GM19372 (cell line): ENCODE results near the gene NR4A2.

Experiments
- ATAC-seq: cut with Tn5 transposase; IDR thresholded peaks from one replicate; pipeline ENCODE4 v1.9.1; 2021; ENCODE audit warnings: mild to moderate bottlenecking, low read depth, moderate library complexity; ENCODE audit not compliant: unreplicated experiment

NR4A2 gene

GRCh38 chr2:156332534-156333273, at the start of gene NR4A2:
TSS of gene NR4A2 (minus strand) at chr2:156332721. CDS start at chr2:156330186, 2,535 bp downstream.
- peak; percentile 75 for ATAC-seq

- ATAC-seq = peak; percentile 83
Observed at GRCh38 chr2:156380117-156380645, 47.7 kb upstream of the NR4A2 start.

- ATAC-seq = no peak
Observed at GRCh38 chr2:156379714-156380113, 47.2 kb upstream of the NR4A2 start.

- ATAC-seq = no peak
Observed at GRCh38 chr2:156379071-156379470, 46.5 kb upstream of the NR4A2 start.

GRCh38 chr2:156366753-156367152, 34.2 kb upstream of the NR4A2 start:
- no peak for ATAC-seq

- ATAC-seq = no peak
Observed at GRCh38 chr2:156363141-156363540, 30.6 kb upstream of the NR4A2 start.

- no peak for ATAC-seq
Observed at GRCh38 chr2:156356014-156356754, 23.7 kb upstream of the NR4A2 start.

GRCh38 chr2:156352911-156353310, 20.4 kb upstream of the NR4A2 start:
- ATAC-seq = no peak

- ATAC-seq = no peak
Observed at GRCh38 chr2:156350374-156351142, 18.0 kb upstream of the NR4A2 start.

GRCh38 chr2:156349605-156350004, 17.1 kb upstream of the NR4A2 start:
- no peak for ATAC-seq

- no peak for ATAC-seq
Observed at GRCh38 chr2:156349161-156349560, 16.6 kb upstream of the NR4A2 start.

GRCh38 chr2:156347431-156347830, 14.9 kb upstream of the NR4A2 start:
- ATAC-seq = no peak

GRCh38 chr2:156346731-156347130, 14.2 kb upstream of the NR4A2 start:
- ATAC-seq = no peak

GRCh38 chr2:156345582-156345981, 13.1 kb upstream of the NR4A2 start:
- ATAC-seq = no peak

GRCh38 chr2:156343940-156344301, 11.4 kb upstream of the NR4A2 start:
- ATAC-seq = no peak

- ATAC-seq = no peak
Observed at GRCh38 chr2:156343096-156343939, 10.8 kb upstream of the NR4A2 start.

GRCh38 chr2:156342254-156343095, 10.0 kb upstream of the NR4A2 start:
- peak; percentile 42 for ATAC-seq

- peak; percentile 74 for ATAC-seq
Observed at GRCh38 chr2:156341452-156342253, 9.1 kb upstream of the NR4A2 start.
